Activated naive CD8-positive, alpha-beta T cell treated with anti-CD3 and anti-CD28 coated beads, Interleukin-2, amount 50 U/mL, for 16 hours (primary cell): ENCODE measurements around the gene SMARCA2.
"Not testable (repeated sequence)": the region's sequence is repeated elsewhere in the genome, so short reads cannot be mapped to it uniquely, and the experiment has no call there.

Source experiments
- DNase-seq: peaks from one replicate; pipeline ENCODE4 v3.0.0-alpha.2; 2020; ENCODE audit warnings: low read depth, low spot score

Gene SMARCA2

GRCh38 chr9:2140600-2141223, 125.6 kb downstream of the SMARCA2 start:
- no peak for DNase-seq

- no peak for DNase-seq
Observed at GRCh38 chr9:2142212-2142611, 127.1 kb downstream of the SMARCA2 start.

GRCh38 chr9:2144619-2145018, 129.5 kb downstream of the SMARCA2 start:
- DNase-seq, result no peak

- no peak for DNase-seq
Observed at GRCh38 chr9:2145746-2146145, 130.6 kb downstream of the SMARCA2 start.

GRCh38 chr9:2146700-2147099, 131.6 kb downstream of the SMARCA2 start:
- not testable (repeated sequence) for DNase-seq

- no peak for DNase-seq
Observed at GRCh38 chr9:2150338-2150737, 135.2 kb downstream of the SMARCA2 start.

GRCh38 chr9:2151171-2151570, 136.0 kb downstream of the SMARCA2 start:
- DNase-seq, result no peak

GRCh38 chr9:2152966-2153629, 138.0 kb downstream of the SMARCA2 start:
- DNase-seq, result no peak

- DNase-seq, result no peak
Observed at GRCh38 chr9:2153630-2154217, 138.6 kb downstream of the SMARCA2 start.

- no peak for DNase-seq
Observed at GRCh38 chr9:2154731-2155130, 139.6 kb downstream of the SMARCA2 start.

GRCh38 chr9:2155966-2156365, 140.8 kb downstream of the SMARCA2 start:
- DNase-seq, result no peak

- peak; percentile 11 for DNase-seq
Observed at GRCh38 chr9:2157277-2158110, 142.3 kb downstream of the SMARCA2 start.

GRCh38 chr9:2158111-2158610, 143.0 kb downstream of the SMARCA2 start:
- DNase-seq, result no peak

GRCh38 chr9:2158766-2159430, 143.8 kb downstream of the SMARCA2 start:
- DNase-seq, result no peak

GRCh38 chr9:2159521-2160454, 144.6 kb downstream of the SMARCA2 start:
- no peak for DNase-seq

- no peak for DNase-seq
Observed at GRCh38 chr9:2161661-2162060, 146.5 kb downstream of the SMARCA2 start.

- DNase-seq, result no peak
Observed at GRCh38 chr9:2163231-2163885, 148.2 kb downstream of the SMARCA2 start.

- DNase-seq, result no peak
Observed at GRCh38 chr9:2164268-2164667, 149.1 kb downstream of the SMARCA2 start.

- no peak for DNase-seq
Observed at GRCh38 chr9:2166203-2166602, 151.1 kb downstream of the SMARCA2 start.

- DNase-seq, result no peak
Observed at GRCh38 chr9:2169035-2169434, 153.9 kb downstream of the SMARCA2 start.
